Fibroblast of the conjunctiva (primary cell): ENCODE measurements around the gene TMEM178B.

ENCODE experiments used
- DNase-seq: peaks from one replicate; pipeline ENCODE4 v3.0.0-alpha.2; 2010; ENCODE audit warnings: low read depth

Gene TMEM178B

DNA sequence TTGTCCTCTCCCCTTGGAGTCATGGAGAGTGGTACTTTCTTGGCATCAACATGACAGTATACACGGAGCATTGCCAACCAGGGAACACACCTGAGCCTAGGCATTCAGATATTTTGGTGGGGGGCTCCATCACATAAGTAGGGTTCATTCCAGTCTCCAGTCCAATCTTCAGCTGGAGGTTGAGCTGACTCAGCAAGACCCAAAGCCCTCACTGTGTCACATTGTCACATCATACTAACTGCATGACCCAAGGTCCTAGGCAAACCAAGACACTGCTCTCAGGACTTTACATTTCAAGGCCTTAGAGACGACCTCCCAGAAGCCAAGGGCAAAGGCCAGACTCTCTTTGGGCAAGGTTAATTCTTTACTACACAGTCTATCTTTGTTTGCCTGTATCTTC is 190.1 kb downstream of the TMEM178B start:
- DNase-seq, result no peak

- DNase-seq, result no peak
These were observed 190.6 kb downstream of the TMEM178B start for GRCh38 chr7:141264511-141264910.

GRCh38 chr7:141265668-141266067 is 191.8 kb downstream of the TMEM178B start:
- no peak for DNase-seq

DNA sequence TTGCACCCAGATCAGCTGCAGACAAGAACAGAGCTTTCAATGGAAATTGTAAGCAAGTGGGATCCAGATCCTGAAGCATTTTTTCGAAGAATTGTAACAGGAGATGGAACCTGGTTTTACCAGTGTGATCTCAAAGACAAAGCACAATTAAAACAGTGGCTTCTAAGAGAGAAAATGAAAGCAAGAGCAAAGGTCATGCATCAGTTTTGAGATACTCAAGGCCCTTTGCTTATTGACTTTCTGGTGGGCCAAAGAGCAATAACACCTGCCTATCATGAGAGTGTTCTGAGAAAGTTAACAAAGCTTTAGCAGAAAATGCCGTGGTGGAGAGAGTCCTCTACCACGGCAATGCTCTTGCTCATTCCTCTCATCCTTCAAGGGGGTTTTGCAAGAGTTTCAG is 194.8 kb downstream of the TMEM178B start:
- no peak for DNase-seq

GRCh38 chr7:141271451-141271850 is 197.6 kb downstream of the TMEM178B start:
- no peak for DNase-seq

GRCh38 chr7:141272417-141272816 is 198.6 kb downstream of the TMEM178B start:
- no peak for DNase-seq

- no peak for DNase-seq
These were observed 201.5 kb downstream of the TMEM178B start for GRCh38 chr7:141275350-141275749.

DNA sequence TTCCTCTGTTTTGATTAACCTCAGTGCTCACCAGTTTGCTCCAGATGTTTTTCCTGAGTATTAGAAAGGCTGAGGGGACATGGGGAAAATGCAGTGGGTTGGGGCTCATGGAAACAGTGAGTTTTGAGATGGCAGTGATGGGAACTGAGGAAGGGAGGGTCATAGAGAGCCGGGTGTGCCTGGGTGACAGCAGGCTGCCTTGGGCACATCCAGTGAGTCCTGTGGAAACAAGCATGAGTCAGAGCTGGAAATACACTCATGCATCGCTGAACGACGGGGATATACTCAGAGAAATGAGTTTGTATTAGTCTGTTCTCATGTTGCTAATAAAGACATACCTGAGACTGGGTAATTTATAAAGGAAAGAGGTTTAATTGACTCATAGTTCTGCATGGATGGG is 202.2 kb downstream of the TMEM178B start:
- DNase-seq, result no peak

- no peak for DNase-seq
These were observed 206.2 kb downstream of the TMEM178B start for GRCh38 chr7:141280100-141280499.

GRCh38 chr7:141281311-141281710 is 207.4 kb downstream of the TMEM178B start:
- DNase-seq, result no peak

DNA sequence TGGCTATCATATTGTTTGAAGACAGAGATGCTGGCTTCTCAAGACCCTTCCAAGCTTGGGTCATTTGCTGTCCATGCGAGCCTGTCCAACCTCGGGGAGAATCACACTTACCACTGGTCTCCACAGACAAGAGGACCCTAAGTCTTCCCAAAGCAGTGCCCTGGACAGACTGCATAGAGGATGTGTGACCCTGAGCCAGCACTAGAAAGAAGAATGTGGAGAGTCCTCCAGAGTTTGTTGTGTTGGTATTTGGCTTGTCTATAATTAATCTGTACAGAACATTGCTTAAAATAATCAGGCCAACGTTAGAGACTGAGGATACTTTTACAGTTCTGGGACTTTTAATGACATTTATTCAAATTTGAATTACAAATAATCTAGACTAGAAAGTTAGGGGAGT is 212.7 kb downstream of the TMEM178B start:
- DNase-seq, result no peak

GRCh38 chr7:141287936-141288335 is 214.1 kb downstream of the TMEM178B start:
- no peak for DNase-seq

DNA sequence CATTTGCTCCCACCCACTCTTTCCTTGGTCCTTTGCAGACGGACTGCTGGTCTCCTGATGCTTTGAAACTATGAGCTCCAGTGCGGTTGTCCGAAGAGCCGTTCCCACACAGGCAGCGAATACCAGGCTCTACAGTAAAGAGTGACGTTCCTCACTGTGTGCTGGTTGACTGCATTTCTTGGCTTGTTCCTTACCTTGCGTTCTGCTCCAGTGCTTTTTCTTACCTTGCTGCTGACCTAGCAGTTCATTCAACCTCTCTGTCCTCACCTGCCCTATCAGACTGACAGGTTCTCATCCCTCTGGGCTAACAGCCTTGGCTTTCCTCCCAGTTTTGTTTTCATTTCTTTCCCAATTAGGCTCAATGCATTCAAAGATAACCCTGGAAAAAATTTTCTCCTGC is 214.8 kb downstream of the TMEM178B start:
- no peak for DNase-seq

DNA sequence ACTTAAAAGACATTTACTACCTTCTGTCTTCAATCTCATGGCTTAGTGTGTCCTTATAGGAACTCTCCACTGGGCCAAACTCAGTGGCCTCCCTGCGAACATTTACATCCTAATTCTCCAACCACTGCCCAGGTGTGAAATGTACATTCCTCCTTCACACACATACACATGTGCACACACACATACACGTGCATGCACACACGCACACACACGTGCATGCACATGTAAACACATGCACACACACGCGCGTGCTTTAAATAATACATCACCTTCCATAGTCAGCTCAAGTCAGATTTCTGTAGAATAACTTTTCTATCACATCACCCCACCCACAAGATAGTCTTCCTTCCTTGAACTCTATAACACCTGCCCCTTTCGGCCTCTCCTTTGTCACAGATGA is 216.5 kb downstream of the TMEM178B start:
- DNase-seq, result no peak

DNA sequence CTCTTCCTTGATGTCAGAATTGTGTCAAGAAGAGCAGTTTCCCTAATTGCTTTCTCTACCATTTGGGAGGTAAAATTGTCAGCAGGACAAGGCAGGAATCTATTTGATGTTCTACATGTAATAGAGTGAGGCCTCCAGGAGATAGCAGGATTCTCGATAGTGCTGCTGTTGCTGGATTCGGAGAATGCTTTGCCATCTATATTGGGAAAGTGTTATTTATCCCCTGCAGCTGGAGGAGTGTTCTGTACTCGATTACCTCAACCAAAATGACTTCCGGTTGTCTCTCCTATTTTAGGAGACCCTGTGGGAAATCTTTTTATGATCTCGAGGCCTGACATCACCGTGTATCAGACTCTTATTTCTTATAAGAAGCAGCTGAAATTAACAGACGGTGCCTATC is 217.1 kb downstream of the TMEM178B start:
- DNase-seq, result no peak

DNA sequence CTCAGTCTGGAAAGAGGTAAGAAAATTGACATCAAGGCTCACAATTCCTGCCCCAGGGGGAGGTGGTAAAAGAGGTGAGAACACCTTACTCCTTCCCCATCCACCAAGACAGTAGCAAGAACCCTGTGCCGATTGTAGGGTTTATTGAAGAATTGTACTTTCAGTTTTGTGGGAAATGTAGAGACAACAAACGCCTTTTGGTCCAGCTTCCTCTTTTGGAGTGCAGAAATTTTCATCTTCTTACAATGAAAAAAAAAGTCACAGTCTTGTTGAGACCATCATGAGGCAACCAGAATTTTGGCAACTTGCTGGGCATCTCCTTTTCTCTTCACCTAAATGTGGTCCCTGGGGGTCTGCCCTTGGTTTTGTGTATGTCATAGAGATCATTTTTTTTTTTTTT is 217.7 kb downstream of the TMEM178B start:
- DNase-seq, result no peak

DNA sequence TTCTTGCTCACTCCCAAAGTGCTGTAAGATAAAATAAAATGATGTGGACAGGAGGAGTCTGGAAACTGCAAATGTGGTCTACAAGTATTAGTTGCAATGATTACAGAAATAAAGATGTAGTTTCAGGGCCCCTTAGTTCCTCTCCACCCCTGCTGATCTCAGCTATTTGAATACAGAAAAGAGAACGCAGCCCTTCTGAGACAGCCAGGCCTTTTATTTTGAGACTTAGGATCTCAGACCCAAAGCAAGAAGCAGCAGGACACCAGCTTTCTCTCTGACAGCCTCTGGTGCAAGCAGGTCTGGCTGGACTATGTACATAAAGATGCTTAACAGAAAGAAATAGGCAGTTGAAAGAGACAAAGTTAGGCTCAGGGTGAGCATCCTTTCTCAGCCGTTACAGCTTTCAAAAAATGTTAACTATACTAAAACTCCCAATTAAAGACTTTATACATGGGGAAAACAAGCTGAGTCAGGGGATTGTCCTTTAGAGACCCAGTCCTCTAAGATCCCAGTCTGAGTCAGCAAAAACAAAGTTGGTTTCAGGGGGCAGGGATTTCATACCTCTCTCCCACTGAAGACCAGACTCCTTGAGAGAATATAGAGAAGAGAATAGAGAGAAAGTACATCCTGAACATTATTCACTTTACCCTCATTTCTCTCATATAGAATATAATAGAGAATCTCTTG is 220.4 kb downstream of the TMEM178B start:
- DNase-seq, result no peak

- no peak for DNase-seq
These were observed 221.6 kb downstream of the TMEM178B start for GRCh38 chr7:141295367-141295895.

GRCh38 chr7:141300816-141301215 is 227.0 kb downstream of the TMEM178B start:
- DNase-seq, result no peak

DNA sequence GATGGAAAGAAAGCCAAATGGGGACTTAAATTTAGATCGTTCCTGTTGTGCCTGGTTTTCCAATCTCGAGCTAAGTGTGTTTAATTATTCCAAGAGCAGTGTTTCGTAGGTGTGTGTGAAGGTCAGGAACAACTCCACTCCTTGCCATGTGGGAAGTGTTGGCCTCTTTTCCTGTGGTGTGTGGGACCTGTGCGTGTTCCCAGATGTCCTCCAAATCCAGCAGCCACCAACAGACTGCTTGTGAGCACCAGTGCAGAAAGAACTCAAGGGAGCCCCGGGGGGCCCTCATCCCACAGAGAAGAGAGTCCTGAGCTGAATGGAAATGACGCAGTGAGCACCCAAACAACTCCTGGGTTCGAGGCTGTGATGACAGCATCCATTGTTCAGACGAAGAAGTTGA is 227.7 kb downstream of the TMEM178B start:
- DNase-seq, result no peak

DNA sequence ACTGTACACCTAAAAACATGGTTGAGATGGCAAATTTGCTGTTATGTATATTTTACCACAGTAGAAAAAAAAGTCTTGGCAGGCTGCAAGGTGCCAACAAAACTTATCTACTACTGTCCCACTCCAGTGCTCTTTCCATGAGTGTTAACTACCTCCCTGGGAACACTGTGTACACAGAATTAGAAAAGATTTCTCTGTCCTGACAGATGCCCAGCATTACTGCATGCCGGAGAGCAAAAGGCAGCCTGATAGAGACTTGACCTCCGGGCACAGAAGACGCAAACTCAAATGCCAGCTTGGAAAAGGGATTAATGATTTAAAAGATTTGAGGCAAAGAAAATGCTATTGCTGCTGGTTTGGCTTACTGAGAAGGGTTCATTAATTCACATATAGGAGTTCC is 228.8 kb downstream of the TMEM178B start:
- no peak for DNase-seq

- no peak for DNase-seq
These were observed 230.4 kb downstream of the TMEM178B start for GRCh38 chr7:141304291-141304690.

DNA sequence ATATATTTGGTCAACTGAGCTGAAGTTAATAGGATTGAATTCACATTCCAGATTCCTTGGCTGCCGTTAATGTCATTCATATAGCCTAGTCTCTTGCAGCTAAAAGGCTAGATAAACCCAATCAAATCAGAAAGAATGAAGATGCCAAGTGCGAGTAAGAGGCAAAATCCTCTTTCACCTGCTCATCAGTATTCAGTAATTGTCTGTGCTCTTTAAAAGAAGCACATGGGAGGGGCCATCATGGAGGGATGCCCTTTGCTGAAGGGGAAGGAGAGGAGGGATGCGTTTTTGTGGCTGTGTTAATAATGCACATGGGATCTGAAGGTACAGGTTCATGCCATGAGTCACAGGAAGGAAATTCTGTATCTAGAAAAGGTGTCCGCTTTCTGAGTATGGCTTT is 232.2 kb downstream of the TMEM178B start:
- no peak for DNase-seq

GRCh38 chr7:141312395-141312794 is 238.5 kb downstream of the TMEM178B start:
- no peak for DNase-seq
